HCT116 (cell line): ENCODE measurements around the gene DDX28.

Experiments used
- SP1 ChIP-seq: IDR thresholded peaks from 2 replicates; pipeline ENCODE4 v1.6.1; 2012; ENCODE audit warnings: low read depth
- TF ChIP-seq, protein P1 (sequence below), 3 experiments: fragments of 200-600 bp in 1 of 3; sonication (generic) in 1 of 3; IDR thresholded peaks in 2 of 3; conservative IDR thresholded peaks in 1 of 3; 2 replicates each; pipeline ENCODE4 v1.5.1; 2012 to 2017; ENCODE audit warnings: low read depth in 2 of 3, low read length in 2 of 3, antibody characterized with exemption in 1 of 3, borderline replicate concordance in 1 of 3, control low read depth in 1 of 3, mild to moderate bottlenecking in 1 of 3, mixed read lengths in 1 of 3, mixed run types in 1 of 3, moderate library complexity in 1 of 3; ENCODE audit not compliant: insufficient read depth in 1 of 3

DNA sequence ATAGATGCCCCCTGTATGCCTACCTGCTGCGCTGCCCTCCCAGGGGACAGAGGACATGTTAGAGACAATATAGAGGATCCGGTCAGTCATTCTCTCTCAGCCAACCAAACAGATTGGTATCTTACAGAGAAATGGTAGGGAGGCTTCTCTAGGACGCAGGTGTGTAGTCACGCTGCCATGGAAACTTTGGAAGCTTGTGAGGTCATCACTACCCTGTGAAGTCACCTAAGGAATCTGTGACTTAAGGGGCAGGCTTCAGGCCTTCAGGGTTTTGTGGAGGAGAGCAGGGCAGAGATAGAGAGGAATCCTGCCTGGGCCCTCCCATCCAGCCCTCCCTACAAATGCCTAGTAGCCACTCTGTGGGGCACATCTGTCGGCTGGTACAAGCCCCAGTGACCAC is 7.4 kb downstream of the DDX28 start, which contains the start of gene DPEP2NB:
- TF ChIP-seq, protein P1, sequence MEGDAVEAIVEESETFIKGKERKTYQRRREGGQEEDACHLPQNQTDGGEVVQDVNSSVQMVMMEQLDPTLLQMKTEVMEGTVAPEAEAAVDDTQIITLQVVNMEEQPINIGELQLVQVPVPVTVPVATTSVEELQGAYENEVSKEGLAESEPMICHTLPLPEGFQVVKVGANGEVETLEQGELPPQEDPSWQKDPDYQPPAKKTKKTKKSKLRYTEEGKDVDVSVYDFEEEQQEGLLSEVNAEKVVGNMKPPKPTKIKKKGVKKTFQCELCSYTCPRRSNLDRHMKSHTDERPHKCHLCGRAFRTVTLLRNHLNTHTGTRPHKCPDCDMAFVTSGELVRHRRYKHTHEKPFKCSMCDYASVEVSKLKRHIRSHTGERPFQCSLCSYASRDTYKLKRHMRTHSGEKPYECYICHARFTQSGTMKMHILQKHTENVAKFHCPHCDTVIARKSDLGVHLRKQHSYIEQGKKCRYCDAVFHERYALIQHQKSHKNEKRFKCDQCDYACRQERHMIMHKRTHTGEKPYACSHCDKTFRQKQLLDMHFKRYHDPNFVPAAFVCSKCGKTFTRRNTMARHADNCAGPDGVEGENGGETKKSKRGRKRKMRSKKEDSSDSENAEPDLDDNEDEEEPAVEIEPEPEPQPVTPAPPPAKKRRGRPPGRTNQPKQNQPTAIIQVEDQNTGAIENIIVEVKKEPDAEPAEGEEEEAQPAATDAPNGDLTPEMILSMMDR (IDR thresholded peaks at IDR 0.05 in 2 of 3, conservative IDR thresholded peaks at IDR 0.05 in 1 of 3; ENCODE audit: borderline replicate concordance in 1 of 3, insufficient read depth in 1 of 3, low read depth in 2 of 3, low read length in 2 of 3) = no peak
- no peak for TF ChIP-seq SP1
